Fibroblast of lung (primary cell): ENCODE results near the gene RPH3AL. TPM values are rescaled to one million over a fixed set of nuclear protein-coding genes. Genes with fewer than 3 reads are reported as not detected.

Experiments
- DNase-seq, 2 donors: peaks; one replicate each; pipeline versions ENCODE4 v3.0.0 to v3.0.0-alpha.2; 2010; ENCODE audit warnings: low read depth in 2 of 2
- H2AFZ ChIP-seq: 2 replicates; pipeline ENCODE4 v1.5.1; 2012; ENCODE audit warnings: low read length, control low read depth, inconsistent platforms
- H3K27ac ChIP-seq: 2 replicates; pipeline ENCODE4 v1.5.1; 2011; ENCODE audit warnings: low read length, control low read depth; ENCODE audit not compliant: insufficient read depth
- H3K27me3 ChIP-seq: 2 replicates; pipeline ENCODE4 v1.5.1; 2011; ENCODE audit warnings: mild to moderate bottlenecking, low read length; ENCODE audit not compliant: control insufficient read depth, insufficient read depth
- H3K36me3 ChIP-seq: 2 replicates; pipeline ENCODE4 v1.5.1; 2011; ENCODE audit warnings: low read length; ENCODE audit not compliant: control insufficient read depth, insufficient read depth
- H3K4me1 ChIP-seq: 2 replicates; pipeline ENCODE4 v1.5.1; 2011; ENCODE audit warnings: low read length; ENCODE audit not compliant: control insufficient read depth, insufficient read depth; ENCODE audit errors: extremely low read depth
- H3K4me2 ChIP-seq: 2 replicates; pipeline ENCODE4 v1.5.1; 2011; ENCODE audit warnings: low read length, control low read depth; ENCODE audit not compliant: insufficient read depth; ENCODE audit errors: extremely low read depth
- H3K4me3 ChIP-seq, 4 experiments: fragments of 200-600 bp in 1 of 4; sonication (generic) in 1 of 4; replicated peaks in 1 of 4; 2 replicates each; pipeline ENCODE4 v1.5.1; 2011 to 2016; ENCODE audit warnings: low read length in 4 of 4, low read depth in 3 of 4, mild to moderate bottlenecking in 3 of 4, control low read depth in 2 of 4, inconsistent platforms in 1 of 4, mixed read lengths in 1 of 4; ENCODE audit not compliant: insufficient read depth in 1 of 4; ENCODE audit errors: control extremely low read depth in 1 of 4
- H3K79me2 ChIP-seq: 2 replicates; pipeline ENCODE4 v1.5.1; 2012; ENCODE audit warnings: mild to moderate bottlenecking, low read length, inconsistent platforms; ENCODE audit not compliant: control insufficient read depth, insufficient read depth
- H3K9ac ChIP-seq: 2 replicates; pipeline ENCODE4 v1.5.1; 2011; ENCODE audit warnings: mild to moderate bottlenecking, low read length, control low read depth; ENCODE audit not compliant: insufficient read depth
- H3K9me3 ChIP-seq: 2 replicates; pipeline ENCODE4 v1.5.1; 2012; ENCODE audit warnings: low read depth, low read length; ENCODE audit not compliant: control insufficient read depth, insufficient read depth
- H4K20me1 ChIP-seq: 2 replicates; pipeline ENCODE4 v1.5.1; 2011; ENCODE audit warnings: low read length; ENCODE audit not compliant: control insufficient read depth, insufficient read depth; ENCODE audit errors: extremely low read depth
- CTCF ChIP-seq, 2 donors: IDR thresholded peaks in 1 of 2; conservative IDR thresholded peaks in 1 of 2; 1 replicate in 1 of 2; 2 replicates in 1 of 2; pipeline ENCODE4 v1.5.1; 2011 to 2012; ENCODE audit warnings: low read length in 2 of 2, control low read depth in 1 of 2, inconsistent platforms in 1 of 2, low read depth in 1 of 2, mild to moderate bottlenecking in 1 of 2
- EZH2 ChIP-seq: IDR thresholded peaks from 2 replicates; pipeline ENCODE4 v1.5.1; 2012; ENCODE audit warnings: low read length, control low read depth, mild to moderate bottlenecking; ENCODE audit errors: missing control alignments
- polyA plus RNA-seq, 2 donors: library from polyadenylated mRNA; depleted of rRNA in 1 of 2; stranded (reverse) in 1 of 2; unstranded in 1 of 2; fragments of >200 nt; gene quantifications; 2 replicates each; pipeline ENCODE4 v1.2.1, GENCODE V29; 2011 to 2012; ENCODE audit warnings: missing spikeins in 1 of 2
- total RNA-seq: library from RNA; depleted of rRNA; stranded (reverse); fragments of >200 nt; gene quantifications from 2 replicates; pipeline ENCODE4 v1.2.1, GENCODE V29; 2014

Gene RPH3AL
- total and polyA plus RNA-seq, 2 donors (not counting 1 experiment from before 2014, with no cell fraction given), result 0.49 to 3.0 TPM

- Histone ChIP-seq H3K4me2 (no peak overlapping the region), H3K36me3 (no peaks in the 10 kb centered on the region), H3K9me3 (no peaks in the 10 kb centered on the region), H3K79me2 (no peaks in the 10 kb centered on the region), H3K4me1 (no peaks in the 10 kb centered on the region), H3K27ac (no peak overlapping the region), H4K20me1 (no peaks in the 10 kb centered on the region), H3K9ac (no peak overlapping the region), H2AFZ (no peak overlapping the region), H3K4me3 (no peak overlapping the region), H3K27me3 (no peaks in the 10 kb centered on the region)
- no peak for TF ChIP-seq EZH2
- TF ChIP-seq CTCF (conservative IDR thresholded peaks at IDR 0.05 in 1 of 2, IDR thresholded peaks at IDR 0.05 in 1 of 2; ENCODE audit: low read depth in 1 of 2, low read length in 2 of 2), result no peak
- no peak for DNase-seq
Measured at GRCh38 chr17:247767-248166, 104.8 kb downstream of the RPH3AL start.

GRCh38 chr17:246851-247421, 105.7 kb downstream of the RPH3AL start:
- Histone ChIP-seq H3K4me2 (no peak overlapping the region), H3K4me3 (no peak overlapping the region), H3K9ac (no peak overlapping the region), H3K79me2 (no peaks in the 10 kb centered on the region), H3K9me3 (no peaks in the 10 kb centered on the region), H2AFZ (no peak overlapping the region), H3K36me3 (no peaks in the 10 kb centered on the region), H4K20me1 (no peaks in the 10 kb centered on the region), H3K4me1 (no peaks in the 10 kb centered on the region), H3K27ac (no peak overlapping the region), H3K27me3 (no peaks in the 10 kb centered on the region)
- DNase-seq, result no peak
- TF ChIP-seq EZH2, result no peak
- TF ChIP-seq CTCF (conservative IDR thresholded peaks at IDR 0.05 in 1 of 2, IDR thresholded peaks at IDR 0.05 in 1 of 2; ENCODE audit: low read depth in 1 of 2, low read length in 2 of 2), result no peak

- Histone ChIP-seq H2AFZ (no peak overlapping the region), H3K4me2 (no peak overlapping the region), H3K27me3 (no peaks in the 10 kb centered on the region), H4K20me1 (no peaks in the 10 kb centered on the region), H3K9me3 (no peaks in the 10 kb centered on the region), H3K4me1 (no peaks in the 10 kb centered on the region), H3K9ac (no peak overlapping the region), H3K79me2 (no peaks in the 10 kb centered on the region), H3K27ac (no peak overlapping the region), H3K36me3 (no peaks in the 10 kb centered on the region), H3K4me3 (no peak overlapping the region)
- no peak for TF ChIP-seq CTCF (conservative IDR thresholded peaks at IDR 0.05 in 1 of 2, IDR thresholded peaks at IDR 0.05 in 1 of 2; ENCODE audit: low read depth in 1 of 2, low read length in 2 of 2)
- no peak for TF ChIP-seq EZH2
- no peak for DNase-seq
Measured at GRCh38 chr17:246226-246625, 106.4 kb downstream of the RPH3AL start.
